Measurements from ENCODE around the gene TRIM33. TPM values are rescaled to one million over a fixed set of nuclear protein-coding genes. Genes with fewer than 3 reads are reported as not detected.

The TRIM33 gene
- total RNA-seq, 1 experiment from 2014 or later, result 41.2 TPM

- no peak for DNase-seq (ENCODE audit: low read depth, low spot score)
Observed at GRCh38 chr1:114441332-114441731, 69.7 kb downstream of the TRIM33 start.

More at GRCh38 chr1:114441332-114441731, 69.7 kb downstream of the TRIM33 start:
- BruUV-seq (replicated peaks), result no TSS peak
- Histone ChIP-seq H2AFZ (ENCODE audit: low read depth, low read length, poor library complexity, severe bottlenecking) (no peak overlapping the region), H3K9ac (ENCODE audit: low read length) (no peak overlapping the region), H3K4me2 (ENCODE audit: low read length) (no peak overlapping the region), H3K4me3 (replicated peaks in 1 of 2; ENCODE audit: low read depth in 1 of 2, low read length in 2 of 2) (no peak overlapping the region), H3K9me3 (ENCODE audit: control insufficient read depth in 1 of 2, insufficient read depth in 1 of 2, low read depth in 1 of 2, low read length in 2 of 2) (no peaks in the 10 kb centered on the region), H3K4me1 (ENCODE audit: control insufficient read depth in 1 of 2, insufficient read depth in 2 of 2, low read length in 2 of 2) (no peaks in the 10 kb centered on the region), H3K9me2 (ENCODE audit: insufficient read depth) (no peaks in the 10 kb centered on the region), H3K27me3 (ENCODE audit: insufficient read depth, low read length) (no peaks in the 10 kb centered on the region), H3K36me3 (ENCODE audit: control insufficient read depth in 1 of 2, insufficient read depth in 2 of 2, low read length in 2 of 2) (peaks cover 2 to 6% of the 10 kb centered on the region in 2 experiments; a peak in 2 of 4 replicates), H4K20me1 (ENCODE audit: insufficient read depth) (peaks cover 4% of the 10 kb centered on the region; the same call in 1 of the 2 replicates), H3K27ac (ENCODE audit: low read depth, low read length) (no peak overlapping the region), H3K79me2 (ENCODE audit: insufficient read depth, low read length) (peaks cover 35% of the 10 kb centered on the region)
- CTCF ChIA-PET, result no interaction called here
- RAD21 ChIA-PET (ENCODE audit: low non-redundant PET in 1 of 2, low total read pairs in 2 of 2, uncharacterized antibody in 2 of 2, unreplicated experiment in 2 of 2), result no interaction called here
- TF ChIP-seq ELF1 (IDR thresholded peaks at IDR 0.05; ENCODE audit: borderline replicate concordance, low read depth), result no peak
- TF ChIP-seq POLR2AphosphoS5 (IDR thresholded peaks at IDR 0.05; ENCODE audit: low read depth, low read length), result no peak
- TF ChIP-seq FOSL1 (IDR thresholded peaks at IDR 0.05; ENCODE audit: low read depth), result no peak
- no peak for TF ChIP-seq RAD21 (IDR thresholded peaks at IDR 0.05; ENCODE audit: low read depth)
- no peak for TF ChIP-seq JUND (IDR thresholded peaks at IDR 0.05)
- TF ChIP-seq CTCF (IDR thresholded peaks at IDR 0.05 in 2 of 3, conservative IDR thresholded peaks at IDR 0.05 in 1 of 3; ENCODE audit: borderline replicate concordance in 1 of 3, insufficient read depth in 1 of 3, low read depth in 2 of 3, low read length in 2 of 3), result no peak
- TF ChIP-seq REST (IDR thresholded peaks at IDR 0.05; ENCODE audit: low read depth), result no peak
- TF ChIP-seq CBX3 (IDR thresholded peaks at IDR 0.05; ENCODE audit: low read depth), result no peak
- ATAC-seq, result no peak
- POLR2A ChIA-PET, result no interaction called here
- intact Hi-C loops (cut with micrococcal nuclease), result no loop called here
